Endothelial cell of umbilical vein (primary cell): Measurements from ENCODE around the gene PPM1H.
A peak's percentile ranks its signal among the peaks of the same experiment; 100 is the strongest.

ENCODE experiments used
- EZH2 ChIP-seq: IDR thresholded peaks from 2 replicates; pipeline ENCODE4 v1.6.1; 2012; ENCODE audit warnings: borderline replicate concordance, low read depth, mild to moderate bottlenecking, moderate library complexity, low read length, inconsistent platforms; ENCODE audit not compliant: severe bottlenecking
- GATA2 ChIP-seq: IDR thresholded peaks from 2 replicates; pipeline ENCODE4 v1.7.0; 2011; ENCODE audit warnings: low read depth, mild to moderate bottlenecking, moderate library complexity, mixed read lengths, low read length; ENCODE audit not compliant: insufficient read length, insufficient read depth
- POLR2A ChIP-seq: IDR thresholded peaks from 2 replicates; pipeline ENCODE4 v1.6.1; 2012; ENCODE audit warnings: low read depth, mild to moderate bottlenecking, control low read depth, low read length
- POLR2AphosphoS5 ChIP-seq: IDR thresholded peaks from 2 replicates; pipeline ENCODE4 v1.6.1; 2012; ENCODE audit warnings: low read depth, mild to moderate bottlenecking, control low read depth, low read length, moderate library complexity; ENCODE audit not compliant: insufficient read depth
- TF ChIP-seq, protein P1 (sequence below), 2 donors: IDR thresholded peaks; 1 replicate in 1 of 2; 2 replicates in 1 of 2; pipeline ENCODE4 v1.5.1; 2011; ENCODE audit warnings: low read length in 2 of 2, mild to moderate bottlenecking in 2 of 2, moderate library complexity in 2 of 2, control low read depth in 1 of 2, inconsistent platforms in 1 of 2, low read depth in 1 of 2; ENCODE audit not compliant: insufficient read depth in 1 of 2; ENCODE audit errors: extremely low read depth in 1 of 2

DNA sequence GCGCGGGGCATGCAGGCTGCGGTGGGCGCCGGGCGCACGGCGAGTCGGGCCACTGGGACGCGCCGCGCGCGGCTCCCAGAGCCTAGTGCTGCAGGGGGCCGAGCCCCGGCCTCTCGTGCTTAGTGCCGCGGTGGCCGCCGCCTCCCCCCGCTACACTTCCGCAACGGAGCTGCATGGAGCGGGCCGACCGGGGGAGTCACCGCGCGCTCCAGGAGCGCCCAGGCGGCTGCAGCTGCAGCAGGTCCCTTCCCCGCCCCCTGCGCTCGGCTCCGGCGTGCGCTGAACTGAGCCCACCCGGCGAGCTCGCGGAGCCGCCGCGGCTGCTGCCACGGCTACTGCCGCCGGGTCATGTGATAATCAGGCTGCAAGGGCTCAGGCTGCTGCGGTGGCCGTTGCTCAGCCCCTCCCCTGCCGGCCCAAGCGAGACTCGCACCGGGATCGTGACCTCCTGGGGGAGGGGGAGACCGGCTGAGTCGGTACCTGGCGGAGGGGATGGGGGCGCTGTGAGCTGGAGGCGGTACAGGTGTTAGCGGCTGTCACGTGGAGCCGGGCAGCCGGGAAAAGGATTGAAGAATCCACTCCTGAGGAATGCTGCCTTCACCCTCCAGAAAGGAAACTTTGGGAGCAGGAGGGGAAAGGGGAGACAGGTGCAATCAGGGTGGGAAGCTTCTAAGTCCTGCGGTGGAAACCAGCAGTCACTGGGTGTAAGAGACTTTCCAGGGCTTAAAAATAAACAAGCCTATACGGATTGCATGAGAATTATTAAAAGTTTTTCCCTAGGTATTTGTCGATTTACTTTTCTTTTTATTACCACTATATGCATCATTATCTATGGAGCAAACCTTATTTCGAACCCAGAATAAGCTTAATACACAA is at the start of gene PPM1H:
- TF ChIP-seq POLR2A = no peak
- no peak for TF ChIP-seq EZH2
- TF ChIP-seq, protein P1, sequence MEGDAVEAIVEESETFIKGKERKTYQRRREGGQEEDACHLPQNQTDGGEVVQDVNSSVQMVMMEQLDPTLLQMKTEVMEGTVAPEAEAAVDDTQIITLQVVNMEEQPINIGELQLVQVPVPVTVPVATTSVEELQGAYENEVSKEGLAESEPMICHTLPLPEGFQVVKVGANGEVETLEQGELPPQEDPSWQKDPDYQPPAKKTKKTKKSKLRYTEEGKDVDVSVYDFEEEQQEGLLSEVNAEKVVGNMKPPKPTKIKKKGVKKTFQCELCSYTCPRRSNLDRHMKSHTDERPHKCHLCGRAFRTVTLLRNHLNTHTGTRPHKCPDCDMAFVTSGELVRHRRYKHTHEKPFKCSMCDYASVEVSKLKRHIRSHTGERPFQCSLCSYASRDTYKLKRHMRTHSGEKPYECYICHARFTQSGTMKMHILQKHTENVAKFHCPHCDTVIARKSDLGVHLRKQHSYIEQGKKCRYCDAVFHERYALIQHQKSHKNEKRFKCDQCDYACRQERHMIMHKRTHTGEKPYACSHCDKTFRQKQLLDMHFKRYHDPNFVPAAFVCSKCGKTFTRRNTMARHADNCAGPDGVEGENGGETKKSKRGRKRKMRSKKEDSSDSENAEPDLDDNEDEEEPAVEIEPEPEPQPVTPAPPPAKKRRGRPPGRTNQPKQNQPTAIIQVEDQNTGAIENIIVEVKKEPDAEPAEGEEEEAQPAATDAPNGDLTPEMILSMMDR (IDR thresholded peaks at IDR 0.05; ENCODE audit: extremely low read depth in 1 of 2, insufficient read depth in 1 of 2, low read depth in 1 of 2, low read length in 2 of 2) = peak in 1 of 2 donors; percentile 52
- TF ChIP-seq GATA2 = no peak
- no peak for TF ChIP-seq POLR2AphosphoS5
